Daoy (cell line): Measurements from ENCODE around the gene PRR33. TPM values are rescaled to one million over a fixed set of nuclear protein-coding genes. Genes with fewer than 3 reads are reported as not detected.

Experiments
- DNase-seq: peaks from one replicate; pipeline ENCODE4 v3.0.0-alpha.2; 2015; ENCODE audit warnings: low read depth
- total RNA-seq: library from RNA; depleted of rRNA; stranded (reverse); fragments of >200 nt; shearing (Covaris generic); gene quantifications from 2 replicates; pipeline ENCODE4 v1.2.3, GENCODE V29; 2014

Gene PRR33
- total RNA-seq, 1 experiment from 2014 or later, result not detected

GRCh38 chr11:1927848-1928469 is 36.3 kb upstream of the PRR33 start:
- no peak for DNase-seq

GRCh38 chr11:1927026-1927847 is 35.5 kb upstream of the PRR33 start:
- DNase-seq, result no peak

- DNase-seq, result no peak
These were observed 34.7 kb upstream of the PRR33 start for GRCh38 chr11:1926156-1927025.

GRCh38 chr11:1925373-1926155 is 33.9 kb upstream of the PRR33 start:
- DNase-seq, result no peak

- DNase-seq, result no peak
These were observed 33.1 kb upstream of the PRR33 start for GRCh38 chr11:1924646-1925372.

GRCh38 chr11:1924181-1924580 is 32.5 kb upstream of the PRR33 start:
- no peak for DNase-seq

- DNase-seq, result no peak
These were observed 31.7 kb upstream of the PRR33 start for GRCh38 chr11:1923201-1923956.

- no peak for DNase-seq
These were observed 30.9 kb upstream of the PRR33 start for GRCh38 chr11:1922481-1923081.

GRCh38 chr11:1921574-1922141 is 30.0 kb upstream of the PRR33 start:
- DNase-seq, result no peak

GRCh38 chr11:1920909-1921573 is 29.3 kb upstream of the PRR33 start:
- no peak for DNase-seq

- DNase-seq, result no peak
These were observed 28.6 kb upstream of the PRR33 start for GRCh38 chr11:1920128-1920908.

GRCh38 chr11:1919391-1920127 is 27.9 kb upstream of the PRR33 start, which contains the start of gene TNNT3:
Gene TNNT3, plus strand, starts transcription at chr11:1919703. Its CDS starts 3,172 bp downstream, at chr11:1922875.
- no peak for DNase-seq

GRCh38 chr11:1918436-1919315 is 27.0 kb upstream of the PRR33 start:
- DNase-seq, result no peak

GRCh38 chr11:1917523-1918435 is 26.1 kb upstream of the PRR33 start:
- DNase-seq, result no peak

- no peak for DNase-seq
These were observed 25.4 kb upstream of the PRR33 start for GRCh38 chr11:1916986-1917522.
